Fibroblast of peridontal ligament (primary cell): Measurements from ENCODE around the gene SYTL1.

Source experiments
- DNase-seq: peaks from one replicate; pipeline ENCODE4 v3.0.0-alpha.2; 2010; ENCODE audit errors: extremely low read depth

SYTL1 gene

GRCh38 chr1:27348861-27349783, 7.3 kb downstream of the SYTL1 start:
- DNase-seq = no peak

- DNase-seq = peak; percentile 39
Measured at GRCh38 chr1:27349784-27350662, 8.2 kb downstream of the SYTL1 start.

GRCh38 chr1:27350663-27351540, 9.1 kb downstream of the SYTL1 start:
- DNase-seq = peak; percentile 9

- DNase-seq = no peak
Measured at GRCh38 chr1:27351541-27352107, 9.8 kb downstream of the SYTL1 start.

- no peak for DNase-seq
Measured at GRCh38 chr1:27353166-27353565, 11.3 kb downstream of the SYTL1 start.

GRCh38 chr1:27353629-27354028, 11.8 kb downstream of the SYTL1 start:
- DNase-seq = no peak

- DNase-seq = no peak
Measured at GRCh38 chr1:27355683-27356082, 13.9 kb downstream of the SYTL1 start.

GRCh38 chr1:27356277-27356618, 14.4 kb downstream of the SYTL1 start:
- DNase-seq = no peak

- no peak for DNase-seq
Measured at GRCh38 chr1:27356619-27357280, 14.9 kb downstream of the SYTL1 start.

- DNase-seq = peak; percentile 31
Measured at GRCh38 chr1:27357281-27358037, 15.6 kb downstream of the SYTL1 start.

- no peak for DNase-seq
Measured at GRCh38 chr1:27358038-27358927, 16.5 kb downstream of the SYTL1 start.

GRCh38 chr1:27358928-27359313, 17.1 kb downstream of the SYTL1 start:
- DNase-seq = no peak

- DNase-seq = no peak
Measured at GRCh38 chr1:27359822-27360158, 18.0 kb downstream of the SYTL1 start.

GRCh38 chr1:27360159-27361043, 18.6 kb downstream of the SYTL1 start:
- DNase-seq = no peak

GRCh38 chr1:27361044-27361402, 19.2 kb downstream of the SYTL1 start:
- no peak for DNase-seq

- no peak for DNase-seq
Measured at GRCh38 chr1:27361553-27361952, 19.7 kb downstream of the SYTL1 start.

GRCh38 chr1:27363766-27364695, 22.2 kb downstream of the SYTL1 start:
- DNase-seq = no peak
